A673 (cell line): ENCODE results near the gene CTPS2.

Experiments
- CTCF ChIP-seq: fragments of 300-800, 200-600 bp; sonication (generic); conservative IDR thresholded peaks from 2 replicates; pipeline ENCODE4 v1.5.1; 2017; ENCODE audit warnings: low read depth, mild to moderate bottlenecking, antibody characterized with exemption, low read length, moderate library complexity, mixed read lengths
- EZH2 ChIP-seq: fragments of 200-600 bp; sonication (generic); IDR thresholded peaks from 2 replicates; pipeline ENCODE4 v1.6.1; 2017; ENCODE audit warnings: borderline replicate concordance, low read depth, mild to moderate bottlenecking, mixed read lengths, antibody characterized with exemption, low read length; ENCODE audit not compliant: poor library complexity, severe bottlenecking

GRCh38 chrX:16722481-16722880, 10.0 kb upstream of the CTPS2 start:
- no peak for TF ChIP-seq CTCF
- no peak for TF ChIP-seq EZH2
